ENCODE results near the gene CHST11.

DNA sequence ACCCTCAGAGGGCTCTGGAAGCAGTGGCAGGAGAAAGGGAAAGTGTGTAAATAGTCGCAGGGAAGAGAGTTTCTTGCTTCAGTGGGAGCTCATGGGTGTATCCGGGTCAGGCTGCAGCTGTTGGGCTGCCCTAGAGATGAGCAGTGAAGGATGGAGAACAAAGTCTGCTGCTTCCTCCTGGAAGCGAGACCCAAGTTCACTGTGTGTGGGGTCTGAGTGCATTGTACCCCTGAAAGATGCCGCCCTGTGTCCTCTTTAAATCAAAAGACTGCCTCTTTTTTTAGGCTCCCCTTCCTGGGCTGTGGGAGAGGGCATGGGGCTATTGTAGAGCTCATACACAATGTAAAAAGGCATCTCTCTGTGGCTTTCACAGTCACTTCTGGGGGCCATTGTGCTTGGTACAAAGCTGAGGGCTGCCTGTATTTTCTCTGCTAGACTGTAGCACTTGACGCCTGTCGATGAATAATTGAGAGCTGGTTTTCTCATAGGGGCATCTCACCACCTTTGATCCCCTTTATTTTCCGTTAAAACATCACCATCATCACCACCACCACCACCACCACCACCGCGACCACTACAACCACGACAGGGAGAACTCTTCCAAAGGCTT lies 16.7 kb downstream of the CHST11 start:
- TF ChIP-seq, protein P1, sequence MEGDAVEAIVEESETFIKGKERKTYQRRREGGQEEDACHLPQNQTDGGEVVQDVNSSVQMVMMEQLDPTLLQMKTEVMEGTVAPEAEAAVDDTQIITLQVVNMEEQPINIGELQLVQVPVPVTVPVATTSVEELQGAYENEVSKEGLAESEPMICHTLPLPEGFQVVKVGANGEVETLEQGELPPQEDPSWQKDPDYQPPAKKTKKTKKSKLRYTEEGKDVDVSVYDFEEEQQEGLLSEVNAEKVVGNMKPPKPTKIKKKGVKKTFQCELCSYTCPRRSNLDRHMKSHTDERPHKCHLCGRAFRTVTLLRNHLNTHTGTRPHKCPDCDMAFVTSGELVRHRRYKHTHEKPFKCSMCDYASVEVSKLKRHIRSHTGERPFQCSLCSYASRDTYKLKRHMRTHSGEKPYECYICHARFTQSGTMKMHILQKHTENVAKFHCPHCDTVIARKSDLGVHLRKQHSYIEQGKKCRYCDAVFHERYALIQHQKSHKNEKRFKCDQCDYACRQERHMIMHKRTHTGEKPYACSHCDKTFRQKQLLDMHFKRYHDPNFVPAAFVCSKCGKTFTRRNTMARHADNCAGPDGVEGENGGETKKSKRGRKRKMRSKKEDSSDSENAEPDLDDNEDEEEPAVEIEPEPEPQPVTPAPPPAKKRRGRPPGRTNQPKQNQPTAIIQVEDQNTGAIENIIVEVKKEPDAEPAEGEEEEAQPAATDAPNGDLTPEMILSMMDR (conservative IDR thresholded peaks at IDR 0.05; ENCODE audit: low read depth, low read length): no peak
- TF ChIP-seq POLR2A (IDR thresholded peaks at IDR 0.05; ENCODE audit: low read depth, low read length): no peak
- TF ChIP-seq, protein P2, sequence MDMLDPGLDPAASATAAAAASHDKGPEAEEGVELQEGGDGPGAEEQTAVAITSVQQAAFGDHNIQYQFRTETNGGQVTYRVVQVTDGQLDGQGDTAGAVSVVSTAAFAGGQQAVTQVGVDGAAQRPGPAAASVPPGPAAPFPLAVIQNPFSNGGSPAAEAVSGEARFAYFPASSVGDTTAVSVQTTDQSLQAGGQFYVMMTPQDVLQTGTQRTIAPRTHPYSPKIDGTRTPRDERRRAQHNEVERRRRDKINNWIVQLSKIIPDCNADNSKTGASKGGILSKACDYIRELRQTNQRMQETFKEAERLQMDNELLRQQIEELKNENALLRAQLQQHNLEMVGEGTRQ (IDR thresholded peaks at IDR 0.05; ENCODE audit: low read depth, low read length): no peak
- TF ChIP-seq, protein P3, sequence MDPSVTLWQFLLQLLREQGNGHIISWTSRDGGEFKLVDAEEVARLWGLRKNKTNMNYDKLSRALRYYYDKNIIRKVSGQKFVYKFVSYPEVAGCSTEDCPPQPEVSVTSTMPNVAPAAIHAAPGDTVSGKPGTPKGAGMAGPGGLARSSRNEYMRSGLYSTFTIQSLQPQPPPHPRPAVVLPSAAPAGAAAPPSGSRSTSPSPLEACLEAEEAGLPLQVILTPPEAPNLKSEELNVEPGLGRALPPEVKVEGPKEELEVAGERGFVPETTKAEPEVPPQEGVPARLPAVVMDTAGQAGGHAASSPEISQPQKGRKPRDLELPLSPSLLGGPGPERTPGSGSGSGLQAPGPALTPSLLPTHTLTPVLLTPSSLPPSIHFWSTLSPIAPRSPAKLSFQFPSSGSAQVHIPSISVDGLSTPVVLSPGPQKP (IDR thresholded peaks at IDR 0.05; ENCODE audit: borderline replicate concordance, low read depth, low read length): no peak
- no peak for TF ChIP-seq CHD1 (IDR thresholded peaks at IDR 0.05; ENCODE audit: low read depth, low read length)
- TF ChIP-seq SMC3 (IDR thresholded peaks at IDR 0.05; ENCODE audit: low read depth, low read length): no peak
- no peak for TF ChIP-seq BHLHE40 (IDR thresholded peaks at IDR 0.05; ENCODE audit: low read depth, low read length)
- TF ChIP-seq RAD21 (IDR thresholded peaks at IDR 0.05; ENCODE audit: low read length): no peak
- TF ChIP-seq MAZ (IDR thresholded peaks at IDR 0.05; ENCODE audit: borderline replicate concordance, low read depth, low read length): no peak
